GM12874 (cell line): ENCODE results near the gene HMGA1.

ENCODE experiments used
- CTCF ChIP-seq: IDR thresholded peaks from 2 replicates; pipeline ENCODE4 v1.5.1; 2011; ENCODE audit warnings: low read depth, mild to moderate bottlenecking, control low read depth, low read length, moderate library complexity; ENCODE audit not compliant: insufficient read depth

Gene HMGA1

GRCh38 chr6:34226066-34226465 is 10.6 kb upstream of the HMGA1 start:
- TF ChIP-seq CTCF: no peak

GRCh38 chr6:34226731-34227586 is 9.7 kb upstream of the HMGA1 start:
- peak; percentile 3; the same call in 1 of the 2 replicates for TF ChIP-seq CTCF

GRCh38 chr6:34227761-34228421 is 8.8 kb upstream of the HMGA1 start:
- no peak for TF ChIP-seq CTCF

- no peak for TF ChIP-seq CTCF
Measured at GRCh38 chr6:34229877-34230276, 6.8 kb upstream of the HMGA1 start.

GRCh38 chr6:34230653-34231371 is 5.9 kb upstream of the HMGA1 start:
- TF ChIP-seq CTCF: no peak

GRCh38 chr6:34231566-34232336 is 4.9 kb upstream of the HMGA1 start:
- TF ChIP-seq CTCF: no peak
